CD8-positive, alpha-beta memory T cell (primary cell): ENCODE data around the gene MAPK14. TPM values are rescaled to one million over a fixed set of nuclear protein-coding genes. Genes with fewer than 3 reads are reported as not detected.
A peak's percentile ranks its signal among the peaks of the same experiment; 100 is the strongest.

ENCODE experiments used
- CTCF ChIA-PET: fragments of 350-600 bp; sonication (Branson Sonifier 250); formaldehyde crosslinking; loops from one replicate; lab custom pipeline; 2021; ENCODE audit warnings: antibody characterized with exemption; lab: Charles Lee
- POLR2A ChIA-PET: fragments of 350-600 bp; sonication (Branson Sonifier 250); formaldehyde crosslinking; loops from one replicate; lab custom pipeline; 2021; ENCODE audit warnings: antibody characterized with exemption; lab: Charles Lee
- DNase-seq, 5 donors: peaks; one replicate each; pipeline versions ENCODE4 v3.0.0 to v3.0.0-alpha.2; 2020 to 2022; ENCODE audit warnings: mixed read lengths in 1 of 5
- H3K27ac ChIP-seq: one replicate; pipeline ENCODE4 v1.7.0; 2013; ENCODE audit warnings: low read depth, mild to moderate bottlenecking, low read length, moderate library complexity
- H3K27me3 ChIP-seq: 2 replicates; pipeline ENCODE4 v1.7.0; 2013; ENCODE audit warnings: low read length, mild to moderate bottlenecking; ENCODE audit not compliant: insufficient read depth, poor library complexity, severe bottlenecking
- H3K36me3 ChIP-seq: 2 replicates; pipeline ENCODE4 v1.7.0; 2013; ENCODE audit warnings: mild to moderate bottlenecking, low read length, moderate library complexity; ENCODE audit not compliant: insufficient read depth
- H3K4me1 ChIP-seq: 2 replicates; pipeline ENCODE4 v1.7.0; 2013; ENCODE audit warnings: mild to moderate bottlenecking, low read length, moderate library complexity; ENCODE audit not compliant: insufficient read depth
- H3K4me3 ChIP-seq: 2 replicates; pipeline ENCODE4 v1.7.0; 2013; ENCODE audit warnings: mild to moderate bottlenecking, low read length
- H3K9me3 ChIP-seq: 2 replicates; pipeline ENCODE4 v1.7.0; 2013; ENCODE audit warnings: mild to moderate bottlenecking, low read length
- H3K27ac Mint-ChIP-seq, 8 donors: one replicate each; pipeline ENCODE4 v1.8.0; 2020 to 2021; ENCODE audit warnings: mixed read lengths in 8 of 8, mild to moderate bottlenecking in 6 of 8, inconsistent platforms in 3 of 8, moderate library complexity in 3 of 8
- H3K27me3 Mint-ChIP-seq, 2 donors: one replicate each; pipeline ENCODE4 v1.8.0; 2020 to 2021; ENCODE audit warnings: mixed read lengths in 2 of 2, mild to moderate bottlenecking in 1 of 2, moderate library complexity in 1 of 2
- H3K36me3 Mint-ChIP-seq, 3 donors: one replicate each; pipeline ENCODE4 v1.8.0; 2020 to 2021; ENCODE audit warnings: mixed read lengths in 3 of 3, inconsistent platforms in 1 of 3, mild to moderate bottlenecking in 1 of 3
- H3K4me1 Mint-ChIP-seq, 3 donors: one replicate each; pipeline ENCODE4 v1.8.0; 2020 to 2021; ENCODE audit warnings: mixed read lengths in 3 of 3, inconsistent platforms in 1 of 3, mild to moderate bottlenecking in 1 of 3
- H3K4me3 Mint-ChIP-seq, 7 donors: one replicate each; pipeline ENCODE4 v1.8.0; 2020 to 2021; ENCODE audit warnings: mixed read lengths in 7 of 7, mild to moderate bottlenecking in 6 of 7, moderate library complexity in 4 of 7, inconsistent platforms in 2 of 7
- H3K9me3 Mint-ChIP-seq, 5 donors: one replicate each; pipeline ENCODE4 v1.8.0; 2020 to 2022; ENCODE audit warnings: mixed read lengths in 5 of 5, mild to moderate bottlenecking in 3 of 5, moderate library complexity in 2 of 5, inconsistent platforms in 1 of 5
- polyA plus RNA-seq: library from polyadenylated mRNA; unstranded; fragments of 300-500 nt; fragmentation: Illumina TruSeq; gene quantifications from one replicate; pipeline ENCODE4 v1.2.3, GENCODE V29; 2021
- total RNA-seq, 2 experiments: library from RNA; stranded (reverse); gene quantifications; one replicate each; pipeline ENCODE4 v1.2.3, GENCODE V29; 2021

Gene MAPK14
- total and polyA plus RNA-seq, 3 experiments from 2014 or later: 46.5 to 52.5 (median 48.4) TPM

GRCh38 chr6:36119209-36119608, 91.6 kb downstream of the MAPK14 start:
- H3K27me3 ChIP-seq: no peaks in the 10 kb centered on the region
- Mint-ChIP-seq H3K4me1 (peaks cover 91 to 99% (median 98%) of the 10 kb centered on the region in 3 donors), H3K36me3 (peaks cover 0 to 4% (median 3%) of the 10 kb centered on the region in 3 donors), H3K27me3 (no peaks in the 10 kb centered on the region), H3K27ac (peak overlapping the region; percentile 96 to 99 (median 98)), H3K4me3 (peak overlapping the region; percentile 28 to 84 (median 66)), H3K9me3 (no peaks in the 10 kb centered on the region)
- no peak overlapping the region for H3K4me3 ChIP-seq
- no peaks in the 10 kb centered on the region for H3K9me3 ChIP-seq
- H3K4me1 ChIP-seq: peaks cover 96% of the 10 kb centered on the region
- H3K27ac ChIP-seq: no peak overlapping the region
- no peak for DNase-seq
- CTCF ChIA-PET: interaction anchor here (1.1 to 1.6 kb wide), 4 partner anchors 10 to 92 kb away, joined by 3 to 8 read pairs (median 4); partner anchors contain the start of gene MAPK14
- no peaks in the 10 kb centered on the region for H3K36me3 ChIP-seq
- POLR2A ChIA-PET: interaction anchor here (0.7 to 2.8 kb wide), 3 partner anchors 10 to 91 kb away, joined by 3 to 24 read pairs (median 3); partner anchors contain the start of gene MAPK14

GRCh38 chr6:36120018-36120417, 92.4 kb downstream of the MAPK14 start:
- peaks cover 0 to 4% (median 3%) of the 10 kb centered on the region in 3 donors for H3K36me3 Mint-ChIP-seq
- H3K27ac Mint-ChIP-seq: peak overlapping the region; percentile 96 to 99 (median 98)
- Histone ChIP-seq H3K4me1 (peaks cover 91% of the 10 kb centered on the region), H3K27me3 (no peaks in the 10 kb centered on the region), H3K4me3 (peak overlapping the region; percentile 47), H3K36me3 (no peaks in the 10 kb centered on the region), H3K27ac (peak overlapping the region; percentile 76), H3K9me3 (no peaks in the 10 kb centered on the region)
- peaks cover 90 to 98% (median 96%) of the 10 kb centered on the region in 3 donors for H3K4me1 Mint-ChIP-seq
- peak overlapping the region in 6 of 7 donors; percentile 82 to 88 (median 84) for H3K4me3 Mint-ChIP-seq
- no peaks in the 10 kb centered on the region for H3K9me3 Mint-ChIP-seq
- DNase-seq: no peak
- POLR2A ChIA-PET: interaction anchor here (0.9 to 2.8 kb wide), 7 partner anchors 11 to 92 kb away, joined by 4 to 24 read pairs (median 8); partner anchors contain the start of gene MAPK14
- H3K27me3 Mint-ChIP-seq: no peaks in the 10 kb centered on the region
- CTCF ChIA-PET: interaction anchor here (0.8 to 5.4 kb wide), 14 partner anchors 7 to 182 kb away, joined by 3 to 35 read pairs (median 7); partner anchors contain the start of gene MAPK14

- H3K4me3 ChIP-seq: peak overlapping the region; percentile 47
- H3K36me3 Mint-ChIP-seq: peaks cover 0 to 4% (median 3%) of the 10 kb centered on the region in 3 donors
- POLR2A ChIA-PET: interaction anchor here (0.6 to 2.8 kb wide), 9 partner anchors 11 to 499 kb away, joined by 3 to 24 read pairs (median 4); partner anchors contain the start of gene MAPK14
- H3K27ac ChIP-seq: peak overlapping the region; percentile 76
- peaks cover 89 to 98% (median 95%) of the 10 kb centered on the region in 3 donors for H3K4me1 Mint-ChIP-seq
- H3K36me3 ChIP-seq: no peaks in the 10 kb centered on the region
- H3K4me3 Mint-ChIP-seq: peak overlapping the region; percentile 62 to 88 (median 84)
- peak; percentile 58 to 86 (median 75) for DNase-seq
- no peaks in the 10 kb centered on the region for H3K27me3 ChIP-seq
- H3K27me3 Mint-ChIP-seq: no peaks in the 10 kb centered on the region
- no peaks in the 10 kb centered on the region for H3K9me3 Mint-ChIP-seq
- no peaks in the 10 kb centered on the region for H3K9me3 ChIP-seq
- CTCF ChIA-PET: interaction anchor here (0.8 to 5.4 kb wide), 12 partner anchors 8 to 221 kb away, joined by 3 to 35 read pairs (median 8); partner anchors contain the start of gene MAPK14
- peak overlapping the region; percentile 96 to 99 (median 98) for H3K27ac Mint-ChIP-seq
- peaks cover 87% of the 10 kb centered on the region for H3K4me1 ChIP-seq
These were observed 92.9 kb downstream of the MAPK14 start for GRCh38 chr6:36120539-36120938.

GRCh38 chr6:36120979-36121786, 93.6 kb downstream of the MAPK14 start:
- Histone ChIP-seq H3K4me3 (peak overlapping the region; percentile 47), H3K27ac (peak overlapping the region; percentile 76), H3K27me3 (no peaks in the 10 kb centered on the region), H3K36me3 (no peaks in the 10 kb centered on the region), H3K4me1 (peaks cover 87% of the 10 kb centered on the region), H3K9me3 (no peaks in the 10 kb centered on the region)
- ChIA-PET CTCF (interaction anchor here (0.7 to 5.4 kb wide), 15 partner anchors 9 to 220 kb away, joined by 3 to 35 read pairs (median 5); partner anchors contain the start of gene MAPK14), POLR2A (interaction anchor here (0.6 to 2.8 kb wide), 11 partner anchors 11 to 499 kb away, joined by 3 to 24 read pairs (median 4); partner anchors contain the start of gene MAPK14)
- H3K4me1 Mint-ChIP-seq: peaks cover 91 to 98% (median 96%) of the 10 kb centered on the region in 3 donors
- peak overlapping the region; percentile 62 to 88 (median 84) for H3K4me3 Mint-ChIP-seq
- DNase-seq: peak; percentile 37 to 69 (median 48)
- peak overlapping the region; percentile 96 to 99 (median 98) for H3K27ac Mint-ChIP-seq
- H3K27me3 Mint-ChIP-seq: no peaks in the 10 kb centered on the region
- no peaks in the 10 kb centered on the region for H3K9me3 Mint-ChIP-seq
- peaks cover 0 to 4% (median 3%) of the 10 kb centered on the region in 3 donors for H3K36me3 Mint-ChIP-seq

DNA sequence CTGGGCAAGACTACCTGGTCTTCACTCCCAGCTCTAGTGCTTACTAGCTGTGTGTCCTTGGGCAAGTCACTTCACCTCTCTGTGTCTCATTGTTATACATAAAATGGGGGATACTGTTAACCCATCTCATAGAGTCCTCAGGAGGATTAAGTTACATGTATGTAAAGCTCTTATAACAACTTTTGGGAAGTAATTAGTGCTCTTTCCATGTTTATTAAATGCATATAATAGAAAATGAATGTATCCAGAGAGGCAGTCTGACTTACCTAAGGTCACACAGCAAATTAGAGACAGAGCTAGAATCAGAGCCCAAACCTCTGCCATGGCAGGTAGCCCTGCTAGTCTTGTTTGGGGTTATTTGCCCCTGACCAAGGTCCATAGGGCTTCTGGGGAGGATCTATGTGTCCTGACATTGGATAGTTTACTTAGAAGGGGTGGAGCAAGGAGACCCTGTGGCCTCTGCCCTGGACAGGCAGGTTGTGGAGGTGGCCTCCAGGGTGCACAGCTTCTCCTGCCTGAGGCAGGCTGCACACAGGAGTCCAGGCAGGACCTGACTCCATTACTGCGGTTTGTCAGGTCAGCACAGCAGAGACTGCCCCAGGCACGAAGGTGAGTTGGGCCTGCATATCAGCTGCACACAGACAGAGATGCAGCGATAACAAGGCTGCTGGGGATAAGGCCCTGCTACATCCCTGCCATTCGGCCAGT, 94.3 kb downstream of the MAPK14 start:
- peak overlapping the region; percentile 21 to 88 (median 82) for H3K4me3 Mint-ChIP-seq

GRCh38 chr6:36122495-36123269, 95.1 kb downstream of the MAPK14 start:
- Histone ChIP-seq H3K9me3 (no peaks in the 10 kb centered on the region), H3K36me3 (no peaks in the 10 kb centered on the region), H3K27ac (no peak overlapping the region), H3K27me3 (no peaks in the 10 kb centered on the region), H3K4me1 (peaks cover 86% of the 10 kb centered on the region), H3K4me3 (no peak overlapping the region)
- H3K4me3 Mint-ChIP-seq: peak overlapping the region in 4 of 7 donors; percentile 5 to 54 (median 30)
- H3K27ac Mint-ChIP-seq: peak overlapping the region; percentile 87 to 99 (median 98)
- no peaks in the 10 kb centered on the region for H3K27me3 Mint-ChIP-seq
- POLR2A ChIA-PET: interaction anchor here (1.4 kb wide), 1 partner anchor 74 kb away, joined by 5 read pairs; the partner anchor contains the start of gene BRPF3
- peaks cover 89 to 96% (median 92%) of the 10 kb centered on the region in 3 donors for H3K4me1 Mint-ChIP-seq
- DNase-seq: no peak
- H3K36me3 Mint-ChIP-seq: no peaks in the 10 kb centered on the region
- H3K9me3 Mint-ChIP-seq: no peaks in the 10 kb centered on the region
- CTCF ChIA-PET: interaction anchor here (1.0 to 5.4 kb wide), 7 partner anchors 9 to 95 kb away, joined by 3 to 35 read pairs (median 9); partner anchors contain the start of gene MAPK14

More for the DNA sequence above, 94.3 kb downstream of the MAPK14 start:
- POLR2A ChIA-PET: interaction anchor here (0.8 to 2.8 kb wide), 5 partner anchors 10 to 94 kb away, joined by 3 to 24 read pairs (median 3); partner anchors contain the start of gene MAPK14
- no peaks in the 10 kb centered on the region for H3K9me3 ChIP-seq
- H3K27me3 ChIP-seq: no peaks in the 10 kb centered on the region
- no peaks in the 10 kb centered on the region for H3K36me3 ChIP-seq
- Mint-ChIP-seq H3K9me3 (no peaks in the 10 kb centered on the region), H3K27ac (peak overlapping the region; percentile 96 to 99 (median 98)), H3K27me3 (no peaks in the 10 kb centered on the region), H3K36me3 (no peaks in the 10 kb centered on the region), H3K4me1 (peaks cover 92 to 98% (median 96%) of the 10 kb centered on the region in 3 donors)
- CTCF ChIA-PET: interaction anchor here (0.7 to 5.4 kb wide), 11 partner anchors 10 to 181 kb away, joined by 3 to 35 read pairs (median 9); partner anchors contain the start of gene MAPK14
- no peak for DNase-seq
- peak overlapping the region; percentile 47 for H3K4me3 ChIP-seq
- peaks cover 87% of the 10 kb centered on the region for H3K4me1 ChIP-seq
- peak overlapping the region; percentile 76 for H3K27ac ChIP-seq
